Smooth muscle cell (in vitro differentiated cells): Measurements from ENCODE around the gene DENND5A. TPM values are rescaled to one million over a fixed set of nuclear protein-coding genes. Genes with fewer than 3 reads are reported as not detected.
"Not testable (repeated sequence)": the region's sequence is repeated elsewhere in the genome, so short reads cannot be mapped to it uniquely, and the experiment has no call there.

Experiments
- DNase-seq: peaks from one replicate; lab custom pipeline; 2025; ENCODE audit not compliant: unreplicated experiment; lab: John Stamatoyannopoulos, UW
- H2AFZ ChIP-seq: fragments of 200-600 bp; sonication (generic); 2 replicates; pipeline ENCODE4 v1.6.0; 2016; ENCODE audit warnings: antibody characterized with exemption, low read depth, mild to moderate bottlenecking
- H3F3A ChIP-seq: fragments of 200-600 bp; sonication (generic); 2 replicates; pipeline ENCODE4 v1.6.0; 2017; ENCODE audit warnings: antibody characterized with exemption, low read depth
- H3K27ac ChIP-seq: fragments of 200-600 bp; sonication (generic); 2 replicates; pipeline ENCODE4 v1.5.1; 2016; ENCODE audit warnings: low read depth, mild to moderate bottlenecking
- H3K27me3 ChIP-seq: fragments of 200-600 bp; sonication (generic); 2 replicates; pipeline ENCODE4 v1.6.1; 2016; ENCODE audit warnings: low read depth, mild to moderate bottlenecking
- H3K36me3 ChIP-seq: fragments of 200-600 bp; sonication (generic); 2 replicates; pipeline ENCODE4 v1.5.1; 2016; ENCODE audit warnings: low read depth
- H3K4me1 ChIP-seq: fragments of 200-600 bp; sonication (generic); 2 replicates; pipeline ENCODE4 v1.5.1; 2016; ENCODE audit warnings: low read depth
- H3K4me2 ChIP-seq: fragments of 200-600 bp; sonication (generic); 2 replicates; pipeline ENCODE4 v1.6.0; 2016; ENCODE audit warnings: mild to moderate bottlenecking
- H3K4me3 ChIP-seq: fragments of 200-600 bp; sonication (generic); 2 replicates; pipeline ENCODE4 v1.5.1; 2016; ENCODE audit warnings: mild to moderate bottlenecking
- H3K79me2 ChIP-seq: fragments of 200-600 bp; sonication (generic); 2 replicates; pipeline ENCODE4 v1.6.0; 2016; ENCODE audit warnings: low read depth, mild to moderate bottlenecking
- H3K9ac ChIP-seq: fragments of 200-600 bp; sonication (generic); 2 replicates; pipeline ENCODE4 v1.6.0; 2016; ENCODE audit warnings: low read depth
- H3K9me3 ChIP-seq: fragments of 200-600 bp; sonication (generic); replicated peaks from 2 replicates; pipeline ENCODE4 v1.5.1; 2016; ENCODE audit warnings: low read depth
- H4K20me1 ChIP-seq: fragments of 200-600 bp; sonication (generic); 2 replicates; pipeline ENCODE4 v1.6.0; 2016; ENCODE audit warnings: low read depth
- CTCF ChIP-seq: fragments of 200-600 bp; sonication (generic); IDR thresholded peaks from 2 replicates; pipeline ENCODE4 v1.5.1; 2017; ENCODE audit warnings: borderline replicate concordance, mild to moderate bottlenecking, antibody characterized with exemption; ENCODE audit not compliant: insufficient read depth, poor library complexity, severe bottlenecking
- WGBS: methylation state at CpG from one replicate; pipeline ENCODE4 v1.1.7; 2016; ENCODE audit warnings: low lambda C conversion rate; 5-methylcytosine and 5-hydroxymethylcytosine counted together
- polyA plus RNA-seq: library from polyadenylated mRNA; unstranded; fragments of >200 nt; fragmentation: Nextera tagmentation; extraction: Ambion mirVana; gene quantifications from 2 replicates; pipeline ENCODE4 v1.2.1, GENCODE V29; 2016
- total RNA-seq: library from RNA; depleted of rRNA; stranded (reverse); fragments of >200 nt; gene quantifications from 2 replicates; pipeline ENCODE4 v1.2.3, GENCODE V29; 2014

The DENND5A gene
- total and polyA plus RNA-seq, 2 experiments from 2014 or later: 42.0 to 66.1 TPM

GRCh38 chr11:9222654-9223053 lies 42.5 kb downstream of the DENND5A start:
- Histone ChIP-seq H3K4me3 (no peak overlapping the region), H3K9ac (no peak overlapping the region), H4K20me1 (peaks cover 100% of the 10 kb centered on the region)

GRCh38 chr11:9220853-9221252 lies 44.3 kb downstream of the DENND5A start:
- H3K4me1 ChIP-seq, H3K9ac ChIP-seq, H3K36me3 ChIP-seq, H3F3A ChIP-seq, H2AFZ ChIP-seq, H3K4me3 ChIP-seq, H3K9me3 ChIP-seq, H3K4me2 ChIP-seq, H3K27ac ChIP-seq, DNase-seq, H3K27me3 ChIP-seq: not testable (repeated sequence)
- Histone ChIP-seq H4K20me1 (peaks cover 100% of the 10 kb centered on the region), H3K79me2 (peaks cover 100% of the 10 kb centered on the region)
- WGBS: 98% methylated on average over 9 of the region's 9 CpGs

More at GRCh38 chr11:9222654-9223053, 42.5 kb downstream of the DENND5A start:
- Histone ChIP-seq H3K27ac (no peak overlapping the region), H2AFZ (no peak overlapping the region), H3F3A (peaks cover 3% of the 10 kb centered on the region), H3K9me3 (no peaks in the 10 kb centered on the region), H3K4me2 (no peak overlapping the region), H3K27me3 (no peaks in the 10 kb centered on the region), H3K4me1 (no peaks in the 10 kb centered on the region), H3K79me2 (peaks cover 100% of the 10 kb centered on the region), H3K36me3 (no peaks in the 10 kb centered on the region)
- 86% methylated on average over 3 of the region's 3 CpGs for WGBS
- no peak for DNase-seq
- no peak for TF ChIP-seq CTCF

DNA sequence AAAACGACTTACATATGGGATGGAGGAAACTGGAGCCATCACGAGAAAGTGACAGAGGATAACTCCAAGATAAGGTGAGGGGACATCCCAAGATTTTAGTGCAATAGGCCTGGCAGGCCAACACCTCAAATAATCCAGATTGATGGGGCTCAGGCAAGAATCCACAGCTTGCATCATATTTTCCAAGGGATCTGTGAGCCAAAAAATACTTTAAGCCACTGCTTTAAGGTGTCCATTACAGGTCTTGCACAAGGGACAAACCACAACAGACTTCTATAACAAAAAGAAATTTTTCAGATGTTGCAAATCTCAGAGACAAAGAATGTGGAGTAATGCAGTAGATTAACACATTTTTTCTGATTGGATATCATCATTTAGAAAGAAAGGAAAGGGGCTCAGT lies 45.6 kb downstream of the DENND5A start:
- Histone ChIP-seq H3K9ac (no peak overlapping the region), H3K4me1 (peaks cover 7% of the 10 kb centered on the region), H3K27ac (no peak overlapping the region), H3K27me3 (no peaks in the 10 kb centered on the region), H3K79me2 (peaks cover 100% of the 10 kb centered on the region), H2AFZ (no peak overlapping the region), H4K20me1 (peaks cover 100% of the 10 kb centered on the region), H3K4me2 (no peak overlapping the region), H3K9me3 (no peaks in the 10 kb centered on the region), H3F3A (peaks cover 8% of the 10 kb centered on the region), H3K36me3 (no peaks in the 10 kb centered on the region), H3K4me3 (no peak overlapping the region)
- WGBS: 92% methylated on average over 2 of the region's 2 CpGs
- DNase-seq: no peak
- no peak for TF ChIP-seq CTCF

DNA sequence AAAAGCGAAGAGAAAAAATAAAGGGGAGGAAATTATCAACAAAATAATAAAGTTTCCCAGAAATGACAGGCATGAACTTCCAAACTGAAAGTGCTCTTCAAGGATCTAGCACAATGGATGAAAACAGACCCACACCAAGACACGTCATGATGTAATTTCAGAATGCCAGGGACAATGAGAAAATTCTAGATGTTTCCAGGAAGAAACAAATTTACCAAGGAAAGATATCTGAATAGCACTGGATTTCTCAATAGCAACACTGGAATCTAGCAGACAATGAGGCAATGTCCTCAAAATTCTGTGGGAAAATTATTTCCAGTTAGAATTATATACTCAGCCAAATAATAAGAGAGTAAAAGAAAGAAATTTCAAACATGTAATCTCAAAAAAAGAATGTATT lies 46.0 kb downstream of the DENND5A start:
- no peak for DNase-seq
- Histone ChIP-seq H3F3A (peaks cover 8% of the 10 kb centered on the region), H3K79me2 (peaks cover 100% of the 10 kb centered on the region), H3K9me3 (no peaks in the 10 kb centered on the region), H3K27ac (no peak overlapping the region), H2AFZ (no peak overlapping the region), H3K4me1 (peaks cover 7% of the 10 kb centered on the region), H3K4me3 (no peak overlapping the region), H3K9ac (no peak overlapping the region), H4K20me1 (peaks cover 100% of the 10 kb centered on the region), H3K27me3 (no peaks in the 10 kb centered on the region), H3K4me2 (no peak overlapping the region), H3K36me3 (no peaks in the 10 kb centered on the region)
- no peak for TF ChIP-seq CTCF
- WGBS: 94% methylated on average over 2 of the region's 2 CpGs
